Panc1 (cell line): Measurements from ENCODE around the gene BDH1. TPM values are rescaled to one million over a fixed set of nuclear protein-coding genes. Genes with fewer than 3 reads are reported as not detected.

Experiments
- ATAC-seq: fragments of 200-7000 bp; cut with Tn5 transposase; 2 replicates; pipeline ENCODE4 v1.9.1; 2020; ENCODE audit warnings: mild to moderate bottlenecking, moderate library complexity
- BruUV-seq: library from RNA; stranded (reverse); fragments of 400-500 nt; replicated peaks from 2 replicates; lab custom pipeline; 2021; lab: Mats Ljungman, UMichigan
- CTCF ChIA-PET: fragments of 300-600 bp; sonication (Branson Sonifier 250); formaldehyde crosslinking; loops from one replicate; lab custom pipeline; 2022; ENCODE audit warnings: antibody characterized with exemption; lab: Charles Lee
- POLR2A ChIA-PET: fragments of 300-600 bp; sonication (Branson Sonifier 250); formaldehyde crosslinking; loops from one replicate; lab custom pipeline; 2022; ENCODE audit warnings: antibody characterized with exemption; lab: Charles Lee
- DNase-seq: peaks from one replicate; pipeline ENCODE4 v3.0.0-alpha.2; 2010; ENCODE audit warnings: low read depth, low spot score
- H3K27ac ChIP-seq: 2 replicates; pipeline ENCODE4 v1.5.1; 2011; ENCODE audit warnings: mild to moderate bottlenecking, low read length, inconsistent platforms
- H3K27me3 ChIP-seq: fragments of 200-500 bp; sonication (Bioruptor generic); 2 replicates; pipeline ENCODE4 v1.6.0; 2014; ENCODE audit warnings: low read length, inconsistent platforms; ENCODE audit not compliant: control insufficient read depth, insufficient read depth
- H3K36me3 ChIP-seq: fragments of 200-500 bp; sonication (Bioruptor generic); 2 replicates; pipeline ENCODE4 v1.5.1; 2014; ENCODE audit warnings: inconsistent platforms, mild to moderate bottlenecking, low read length, moderate library complexity; ENCODE audit not compliant: control insufficient read depth, insufficient read depth
- H3K4me1 ChIP-seq: 2 replicates; pipeline ENCODE4 v1.5.1; 2011; ENCODE audit warnings: inconsistent platforms, mild to moderate bottlenecking, low read length, moderate library complexity; ENCODE audit not compliant: control insufficient read depth, insufficient read depth
- H3K4me3 ChIP-seq, 2 experiments: 2 replicates each; pipeline ENCODE4 v1.5.1; 2011 to 2012; ENCODE audit warnings: low read depth in 2 of 2, low read length in 2 of 2, mild to moderate bottlenecking in 2 of 2, inconsistent platforms in 1 of 2, moderate library complexity in 1 of 2
- H3K9me3 ChIP-seq: fragments of 200-500 bp; sonication (Bioruptor generic); 2 replicates; pipeline ENCODE4 v1.5.1; 2014; ENCODE audit warnings: low read depth, mild to moderate bottlenecking, inconsistent platforms, low read length, moderate library complexity; ENCODE audit not compliant: control insufficient read depth, insufficient read depth
- POLR2AphosphoS5 ChIP-seq: IDR thresholded peaks from 2 replicates; pipeline ENCODE4 v1.6.1; 2012; ENCODE audit warnings: mild to moderate bottlenecking, low read depth, low read length, moderate library complexity
- SIN3A ChIP-seq: IDR thresholded peaks from 2 replicates; pipeline ENCODE4 v1.6.1; 2012; ENCODE audit warnings: low read depth, mild to moderate bottlenecking, low read length, moderate library complexity, borderline replicate concordance; ENCODE audit not compliant: insufficient read depth
- TCF7L2 ChIP-seq: IDR thresholded peaks from 2 replicates; pipeline ENCODE4 v1.6.1; 2011; ENCODE audit warnings: mild to moderate bottlenecking, low read depth, low read length, inconsistent platforms
- in situ Hi-C: cut with HindIII; loops from 2 replicates; pipeline ENCODE4 v1.10.0; 2016; ENCODE audit warnings: low sequenced_read_pairs, low pct_unique_long_range_greater_than_20kb
- intact Hi-C: fragments of 100-400 bp; cut with micrococcal nuclease; formaldehyde crosslinking; loops from one replicate; pipeline ENCODE4 v1.10.0; 2022; ENCODE audit not compliant: unreplicated experiment
- total RNA-seq: library from RNA; stranded (reverse); gene quantifications from one replicate; pipeline ENCODE4 v1.2.1, GENCODE V29; 2021; ENCODE audit not compliant: unreplicated experiment
- TF ChIP-seq, protein P1 (sequence below), 2 experiments: IDR thresholded peaks; 2 replicates each; pipeline ENCODE4 v1.6.1; 2011 to 2012; ENCODE audit warnings: low read depth in 2 of 2, control low read depth in 1 of 2, low read length in 1 of 2, mild to moderate bottlenecking in 1 of 2, moderate library complexity in 1 of 2; ENCODE audit not compliant: insufficient read depth in 1 of 2
- TF ChIP-seq, protein P2 (sequence below): fragments of 450-650 bp; IDR thresholded peaks from 2 replicates; pipeline ENCODE4 v1.5.1; 2017; ENCODE audit warnings: mild to moderate bottlenecking

Gene BDH1
- total RNA-seq, 1 experiment from 2014 or later: 4.8 TPM

DNA sequence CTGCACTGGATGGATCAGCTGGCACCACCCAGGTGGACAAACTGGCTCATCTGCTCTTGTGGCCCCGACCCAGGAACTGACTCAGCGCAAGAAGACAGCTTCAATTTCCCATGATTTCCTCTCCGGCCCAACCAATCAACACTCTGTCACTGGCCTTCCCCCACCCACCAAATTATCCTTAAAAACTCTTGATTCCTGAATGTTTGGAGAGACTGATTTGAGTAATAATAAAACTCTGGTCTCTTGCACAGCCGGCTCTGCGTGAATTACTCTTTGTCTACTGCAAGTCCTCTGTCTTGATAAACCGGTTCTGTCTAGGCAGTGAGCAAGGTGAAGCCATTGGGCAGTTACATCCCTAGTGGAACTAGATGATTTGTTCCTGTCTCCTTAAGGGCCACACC lies 16.1 kb downstream of the BDH1 start:
- intact Hi-C loops (no loop called here), in situ Hi-C loops (no loop called here)
- ChIA-PET CTCF (no interaction called here), POLR2A (no interaction called here)
- BruUV-seq: no TSS peak
- Histone ChIP-seq H3K27ac (no peak overlapping the region), H3K4me1 (no peaks in the 10 kb centered on the region), H3K27me3 (0 out of 2 replicates have a peak, but pooled peaks cover 3% of the 10 kb centered on the region), H3K9me3 (no peaks in the 10 kb centered on the region), H3K4me3 (no peak overlapping the region), H3K36me3 (no peaks in the 10 kb centered on the region)
- ATAC-seq (no peak), DNase-seq (no peak)
- TF ChIP-seq, protein P1, sequence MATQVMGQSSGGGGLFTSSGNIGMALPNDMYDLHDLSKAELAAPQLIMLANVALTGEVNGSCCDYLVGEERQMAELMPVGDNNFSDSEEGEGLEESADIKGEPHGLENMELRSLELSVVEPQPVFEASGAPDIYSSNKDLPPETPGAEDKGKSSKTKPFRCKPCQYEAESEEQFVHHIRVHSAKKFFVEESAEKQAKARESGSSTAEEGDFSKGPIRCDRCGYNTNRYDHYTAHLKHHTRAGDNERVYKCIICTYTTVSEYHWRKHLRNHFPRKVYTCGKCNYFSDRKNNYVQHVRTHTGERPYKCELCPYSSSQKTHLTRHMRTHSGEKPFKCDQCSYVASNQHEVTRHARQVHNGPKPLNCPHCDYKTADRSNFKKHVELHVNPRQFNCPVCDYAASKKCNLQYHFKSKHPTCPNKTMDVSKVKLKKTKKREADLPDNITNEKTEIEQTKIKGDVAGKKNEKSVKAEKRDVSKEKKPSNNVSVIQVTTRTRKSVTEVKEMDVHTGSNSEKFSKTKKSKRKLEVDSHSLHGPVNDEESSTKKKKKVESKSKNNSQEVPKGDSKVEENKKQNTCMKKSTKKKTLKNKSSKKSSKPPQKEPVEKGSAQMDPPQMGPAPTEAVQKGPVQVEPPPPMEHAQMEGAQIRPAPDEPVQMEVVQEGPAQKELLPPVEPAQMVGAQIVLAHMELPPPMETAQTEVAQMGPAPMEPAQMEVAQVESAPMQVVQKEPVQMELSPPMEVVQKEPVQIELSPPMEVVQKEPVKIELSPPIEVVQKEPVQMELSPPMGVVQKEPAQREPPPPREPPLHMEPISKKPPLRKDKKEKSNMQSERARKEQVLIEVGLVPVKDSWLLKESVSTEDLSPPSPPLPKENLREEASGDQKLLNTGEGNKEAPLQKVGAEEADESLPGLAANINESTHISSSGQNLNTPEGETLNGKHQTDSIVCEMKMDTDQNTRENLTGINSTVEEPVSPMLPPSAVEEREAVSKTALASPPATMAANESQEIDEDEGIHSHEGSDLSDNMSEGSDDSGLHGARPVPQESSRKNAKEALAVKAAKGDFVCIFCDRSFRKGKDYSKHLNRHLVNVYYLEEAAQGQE (IDR thresholded peaks at IDR 0.05; ENCODE audit: insufficient read depth in 1 of 2, low read depth in 2 of 2, low read length in 1 of 2): no peak
- TF ChIP-seq, protein P2, sequence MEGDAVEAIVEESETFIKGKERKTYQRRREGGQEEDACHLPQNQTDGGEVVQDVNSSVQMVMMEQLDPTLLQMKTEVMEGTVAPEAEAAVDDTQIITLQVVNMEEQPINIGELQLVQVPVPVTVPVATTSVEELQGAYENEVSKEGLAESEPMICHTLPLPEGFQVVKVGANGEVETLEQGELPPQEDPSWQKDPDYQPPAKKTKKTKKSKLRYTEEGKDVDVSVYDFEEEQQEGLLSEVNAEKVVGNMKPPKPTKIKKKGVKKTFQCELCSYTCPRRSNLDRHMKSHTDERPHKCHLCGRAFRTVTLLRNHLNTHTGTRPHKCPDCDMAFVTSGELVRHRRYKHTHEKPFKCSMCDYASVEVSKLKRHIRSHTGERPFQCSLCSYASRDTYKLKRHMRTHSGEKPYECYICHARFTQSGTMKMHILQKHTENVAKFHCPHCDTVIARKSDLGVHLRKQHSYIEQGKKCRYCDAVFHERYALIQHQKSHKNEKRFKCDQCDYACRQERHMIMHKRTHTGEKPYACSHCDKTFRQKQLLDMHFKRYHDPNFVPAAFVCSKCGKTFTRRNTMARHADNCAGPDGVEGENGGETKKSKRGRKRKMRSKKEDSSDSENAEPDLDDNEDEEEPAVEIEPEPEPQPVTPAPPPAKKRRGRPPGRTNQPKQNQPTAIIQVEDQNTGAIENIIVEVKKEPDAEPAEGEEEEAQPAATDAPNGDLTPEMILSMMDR: no peak
- no peak for TF ChIP-seq TCF7L2
- no peak for TF ChIP-seq SIN3A

DNA sequence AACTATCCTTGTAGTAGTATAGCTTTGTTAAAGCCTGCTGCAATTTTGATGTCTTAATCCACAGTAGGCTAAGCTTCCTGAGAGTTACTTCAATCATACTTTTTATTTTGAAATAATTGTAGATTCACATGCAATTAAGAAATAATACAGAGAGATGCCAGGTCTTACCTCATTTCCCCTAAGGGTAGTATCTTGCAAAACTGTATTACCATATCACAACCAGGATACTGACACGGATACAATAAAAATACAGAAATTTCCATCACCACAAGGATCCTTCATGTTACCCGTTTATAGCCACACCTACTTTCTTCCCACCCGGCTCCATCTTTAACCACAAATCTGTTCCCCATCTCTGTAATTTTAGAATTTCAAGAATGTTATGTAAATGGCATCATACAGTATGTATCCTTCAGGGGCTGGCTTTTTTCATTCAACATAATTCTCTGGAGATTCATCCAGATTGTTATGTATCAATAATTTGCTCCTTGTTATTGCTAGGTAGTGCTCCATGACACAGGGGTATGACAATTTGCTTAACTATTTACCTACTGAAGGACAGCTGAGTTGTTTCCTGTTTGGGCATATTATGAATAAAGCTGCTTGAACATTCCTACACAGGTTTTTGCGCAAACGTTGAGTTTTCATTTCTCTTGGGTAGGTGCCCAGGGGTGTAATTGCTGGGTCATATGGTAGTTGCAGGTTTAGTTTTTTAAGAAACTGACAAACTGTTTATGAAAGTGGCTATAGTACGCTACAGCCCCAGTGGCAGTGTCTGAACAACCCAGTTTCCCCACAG lies 21.6 kb downstream of the BDH1 start:
- ChIA-PET POLR2A (no interaction called here), CTCF (no interaction called here)
- intact Hi-C loops: no loop called here
- no peak for TF ChIP-seq TCF7L2
- no peak for TF ChIP-seq SIN3A
- no peak for TF ChIP-seq POLR2AphosphoS5
- TF ChIP-seq, protein P1 (IDR thresholded peaks at IDR 0.05; ENCODE audit: insufficient read depth in 1 of 2, low read depth in 2 of 2, low read length in 1 of 2): no peak
- Histone ChIP-seq H3K4me3 (no peak overlapping the region), H3K9me3 (no peaks in the 10 kb centered on the region), H3K36me3 (no peaks in the 10 kb centered on the region), H3K27me3 (peaks cover 4% of the 10 kb centered on the region; the same call in 1 of the 2 replicates), H3K4me1 (no peaks in the 10 kb centered on the region), H3K27ac (no peak overlapping the region)
- ATAC-seq (no peak), DNase-seq (no peak)
- BruUV-seq: no TSS peak
- in situ Hi-C loops: no loop called here
